Measurements from ENCODE around the gene PFKFB2. TPM values are rescaled to one million over a fixed set of nuclear protein-coding genes. Genes with fewer than 3 reads are reported as not detected.

PFKFB2 gene
- polyA plus RNA-seq, 1 donor from 2014 or later, result 9.8 TPM

- no peaks in the 10 kb centered on the region for H3K79me2 ChIP-seq (replicated peaks; ENCODE audit: insufficient read depth, low read length)
- no peak overlapping the region for H3K4me3 ChIP-seq (ENCODE audit: low read length)
- no peaks in the 10 kb centered on the region for H3K9me2 ChIP-seq (ENCODE audit: insufficient read depth, low read length)
- H3K27ac ChIP-seq (ENCODE audit: low read length), result no peak overlapping the region
- H3F3A ChIP-seq (ENCODE audit: insufficient read depth, low read length, poor library complexity, severe bottlenecking), result no peaks in the 10 kb centered on the region
- no peaks in the 10 kb centered on the region for H3K27me3 ChIP-seq (ENCODE audit: insufficient read depth, low read depth, low read length)
- H3K9me3 ChIP-seq (ENCODE audit: low read length), result no peaks in the 10 kb centered on the region
- no peak overlapping the region for H3K4me2 ChIP-seq (ENCODE audit: low read length)
- no peaks in the 10 kb centered on the region for H4K20me1 ChIP-seq (ENCODE audit: insufficient read depth)
- H3K36me3 ChIP-seq (ENCODE audit: insufficient read depth, low read length), result no peaks in the 10 kb centered on the region
- TF ChIP-seq, protein P1, sequence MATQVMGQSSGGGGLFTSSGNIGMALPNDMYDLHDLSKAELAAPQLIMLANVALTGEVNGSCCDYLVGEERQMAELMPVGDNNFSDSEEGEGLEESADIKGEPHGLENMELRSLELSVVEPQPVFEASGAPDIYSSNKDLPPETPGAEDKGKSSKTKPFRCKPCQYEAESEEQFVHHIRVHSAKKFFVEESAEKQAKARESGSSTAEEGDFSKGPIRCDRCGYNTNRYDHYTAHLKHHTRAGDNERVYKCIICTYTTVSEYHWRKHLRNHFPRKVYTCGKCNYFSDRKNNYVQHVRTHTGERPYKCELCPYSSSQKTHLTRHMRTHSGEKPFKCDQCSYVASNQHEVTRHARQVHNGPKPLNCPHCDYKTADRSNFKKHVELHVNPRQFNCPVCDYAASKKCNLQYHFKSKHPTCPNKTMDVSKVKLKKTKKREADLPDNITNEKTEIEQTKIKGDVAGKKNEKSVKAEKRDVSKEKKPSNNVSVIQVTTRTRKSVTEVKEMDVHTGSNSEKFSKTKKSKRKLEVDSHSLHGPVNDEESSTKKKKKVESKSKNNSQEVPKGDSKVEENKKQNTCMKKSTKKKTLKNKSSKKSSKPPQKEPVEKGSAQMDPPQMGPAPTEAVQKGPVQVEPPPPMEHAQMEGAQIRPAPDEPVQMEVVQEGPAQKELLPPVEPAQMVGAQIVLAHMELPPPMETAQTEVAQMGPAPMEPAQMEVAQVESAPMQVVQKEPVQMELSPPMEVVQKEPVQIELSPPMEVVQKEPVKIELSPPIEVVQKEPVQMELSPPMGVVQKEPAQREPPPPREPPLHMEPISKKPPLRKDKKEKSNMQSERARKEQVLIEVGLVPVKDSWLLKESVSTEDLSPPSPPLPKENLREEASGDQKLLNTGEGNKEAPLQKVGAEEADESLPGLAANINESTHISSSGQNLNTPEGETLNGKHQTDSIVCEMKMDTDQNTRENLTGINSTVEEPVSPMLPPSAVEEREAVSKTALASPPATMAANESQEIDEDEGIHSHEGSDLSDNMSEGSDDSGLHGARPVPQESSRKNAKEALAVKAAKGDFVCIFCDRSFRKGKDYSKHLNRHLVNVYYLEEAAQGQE (IDR thresholded peaks at IDR 0.05; ENCODE audit: borderline replicate concordance), result no peak
- TF ChIP-seq POLR2AphosphoS5 (IDR thresholded peaks at IDR 0.05), result no peak
- TF ChIP-seq EP300 (conservative IDR thresholded peaks at IDR 0.05; ENCODE audit: poor library complexity, severe bottlenecking), result no peak
- TF ChIP-seq TAF1 (IDR thresholded peaks at IDR 0.05; ENCODE audit: low read depth), result no peak
- no peak overlapping the region for H3K9ac ChIP-seq (ENCODE audit: low read length)
- no peak overlapping the region for H2AFZ ChIP-seq (ENCODE audit: low read depth, low read length)
These were observed 45.6 kb upstream of the PFKFB2 start for GRCh38 chr1:207007352-207008033.

DNA sequence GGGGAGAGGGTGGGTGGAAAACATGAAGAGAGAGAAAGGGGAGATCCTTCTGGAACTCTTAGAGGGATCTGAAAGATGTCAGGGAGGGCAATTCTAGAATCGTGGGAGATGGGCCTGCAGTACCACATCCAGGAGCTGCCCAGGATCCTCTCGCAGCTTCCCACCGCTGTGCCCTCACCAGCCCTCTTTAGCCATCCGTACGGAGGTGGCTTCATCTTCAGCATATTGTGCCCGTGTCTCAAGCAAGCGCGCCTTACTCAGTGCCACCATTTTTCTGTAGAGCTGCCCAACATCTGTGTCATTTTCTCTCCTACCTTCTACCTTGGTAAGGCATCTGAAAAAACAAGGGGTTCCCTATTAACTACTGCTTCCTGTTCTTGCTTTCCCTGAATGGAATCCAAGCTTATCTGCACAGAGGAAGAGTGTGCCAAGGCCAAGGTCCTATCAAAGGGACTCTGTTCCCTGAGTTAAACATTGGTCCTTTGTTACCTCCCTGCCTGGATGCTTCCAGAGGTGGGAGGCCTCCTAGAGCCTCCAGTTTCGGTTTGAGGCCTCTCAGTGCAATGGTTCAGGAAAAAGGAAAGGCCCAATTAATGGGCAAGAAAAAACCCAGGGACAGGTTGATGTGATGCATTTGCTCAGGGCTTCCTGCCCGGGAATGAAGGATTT is 43.8 kb upstream of the PFKFB2 start:
- Histone ChIP-seq H3K27ac (ENCODE audit: low read length) (no peak overlapping the region), H3K4me2 (ENCODE audit: low read length) (no peak overlapping the region), H3K9me2 (ENCODE audit: insufficient read depth, low read length) (no peaks in the 10 kb centered on the region), H3K79me2 (replicated peaks; ENCODE audit: insufficient read depth, low read length) (no peaks in the 10 kb centered on the region), H3K4me3 (ENCODE audit: low read length) (no peak overlapping the region), H4K20me1 (ENCODE audit: insufficient read depth) (no peaks in the 10 kb centered on the region), H3K9me3 (ENCODE audit: low read length) (no peaks in the 10 kb centered on the region), H3K9ac (ENCODE audit: low read length) (no peak overlapping the region), H2AFZ (ENCODE audit: low read depth, low read length) (no peak overlapping the region), H3K36me3 (ENCODE audit: insufficient read depth, low read length) (no peaks in the 10 kb centered on the region), H3K27me3 (ENCODE audit: insufficient read depth, low read depth, low read length) (no peaks in the 10 kb centered on the region), H3F3A (ENCODE audit: insufficient read depth, low read length, poor library complexity, severe bottlenecking) (no peaks in the 10 kb centered on the region)
- TF ChIP-seq POLR2AphosphoS5 (IDR thresholded peaks at IDR 0.05) (no peak), EP300 (conservative IDR thresholded peaks at IDR 0.05; ENCODE audit: poor library complexity, severe bottlenecking) (no peak), RAD21 (conservative IDR thresholded peaks at IDR 0.05) (no peak), MXI1 (conservative IDR thresholded peaks at IDR 0.05; ENCODE audit: poor library complexity, severe bottlenecking) (no peak)
- TF ChIP-seq, protein P1 (IDR thresholded peaks at IDR 0.05; ENCODE audit: borderline replicate concordance), result no peak
